ENCODE data around the gene ZNF365. TPM values are rescaled to one million over a fixed set of nuclear protein-coding genes. Genes with fewer than 3 reads are reported as not detected.

ZNF365 gene
- total and polyA plus RNA-seq, 9 of the 15 experiments (the other 6 are each of a cell fraction or from before 2014, with no cell fraction given) = 0.03 to 0.04 TPM; not detected in 7

- Histone ChIP-seq H3K9me1 (ENCODE audit: control insufficient read depth, insufficient read depth, low read length) (no peaks in the 10 kb centered on the region), H3K79me2 (ENCODE audit: control insufficient read depth, insufficient read depth, low read length) (no peaks in the 10 kb centered on the region), H3K36me3 (ENCODE audit: control insufficient read depth, insufficient read depth, low read length) (no peaks in the 10 kb centered on the region), H3K27me3 (ENCODE audit: control insufficient read depth in 2 of 2, insufficient read depth in 2 of 2, low read length in 2 of 2) (peaks cover 0 to 14% of the 10 kb centered on the region in 2 experiments; a peak in 4 of 5 replicates), H4K20me1 (replicated peaks; ENCODE audit: control insufficient read depth, insufficient read depth, low read length) (no peaks in the 10 kb centered on the region), H3K4me1 (replicated peaks in 1 of 2; ENCODE audit: control insufficient read depth in 2 of 2, insufficient read depth in 2 of 2, low read length in 2 of 2) (peaks cover 0 to 6% of the 10 kb centered on the region in 2 experiments; a peak in 1 of 5 replicates), H3K4me2 (ENCODE audit: insufficient read depth, low read length) (no peak overlapping the region), H3K27ac (ENCODE audit: extremely low read depth, low read depth, low read length) (no peak overlapping the region), H2AFZ (ENCODE audit: low read depth, low read length) (no peak overlapping the region), H3K4me3 (no peak overlapping the region), H3K9ac (ENCODE audit: insufficient read depth in 1 of 2, low read depth in 2 of 2, low read length in 2 of 2) (no peak overlapping the region), H3K9me3 (replicated peaks; ENCODE audit: control insufficient read depth, insufficient read depth, low read depth, low read length) (no peaks in the 10 kb centered on the region)
- ATAC-seq = no peak
- ChIA-PET CTCF (ENCODE audit: low intra/inter-chr PET ratio) (no interaction called here), POLR2A (no interaction called here)
- TF ChIP-seq RFX5 (IDR thresholded peaks at IDR 0.05; ENCODE audit: low read depth, low read length) (peak; percentile 81), XRCC4 (IDR thresholded peaks at IDR 0.05; ENCODE audit: extremely low read depth, insufficient read depth, insufficient read length) (no peak), HDAC2 (IDR thresholded peaks at IDR 0.05) (no peak)
- in situ Hi-C loops (cut with MboI) = no loop called here
- intact Hi-C loops (cut with micrococcal nuclease) = no loop called here
- DNase-seq (ENCODE audit: extremely low read depth in 1 of 4, low spot score in 3 of 4) = no peak
- WGBS (ENCODE audit: insufficient coverage, low coverage, missing lambda C conversion rate) = under 1% methylated on average over 12 of the region's 12 CpGs
- BruUV-seq (replicated peaks) = no TSS peak
- no peak for FAIRE-seq
Measured at GRCh38 chr10:62374862-62375710, 917 bp downstream of the ZNF365 start.
